ENCODE results near the gene SMIM29. TPM values are rescaled to one million over a fixed set of nuclear protein-coding genes. Genes with fewer than 3 reads are reported as not detected.
"Not testable (repeated sequence)": the region's sequence is repeated elsewhere in the genome, so short reads cannot be mapped to it uniquely, and the experiment has no call there.

The SMIM29 gene
- polyA plus RNA-seq, 4 donors: 10.8 to 17.3 (median 14.4) TPM

- not testable (repeated sequence) for DNase-seq (ENCODE audit: low read depth in 4 of 4, low spot score in 2 of 4)
Observed at GRCh38 chr6:34269658-34270341, 21.0 kb upstream of the SMIM29 start.

DNA sequence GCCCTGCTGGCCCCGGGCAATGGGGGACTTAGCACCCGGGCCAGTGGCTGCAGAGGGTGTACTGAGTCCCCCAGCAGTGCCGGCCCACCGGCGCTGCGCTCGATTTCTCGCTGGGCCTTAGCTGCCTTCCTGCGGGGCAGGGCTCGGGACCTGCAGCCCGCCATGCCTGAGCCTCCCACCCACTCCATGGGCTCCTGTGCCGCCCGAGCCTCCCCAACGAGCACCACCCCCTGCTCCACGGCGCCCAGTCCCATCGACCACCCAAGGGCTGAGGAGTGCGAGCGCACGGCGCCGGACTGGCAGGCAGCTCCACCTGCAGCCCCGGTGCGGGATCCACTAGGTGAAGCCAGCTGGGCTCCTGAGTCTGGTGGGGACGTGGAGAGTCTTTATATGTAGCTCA is 20.3 kb upstream of the SMIM29 start:
- not testable (repeated sequence) for DNase-seq (ENCODE audit: low read depth in 4 of 4, low spot score in 2 of 4)

GRCh38 chr6:34267746-34268145 is 18.9 kb upstream of the SMIM29 start:
- DNase-seq (ENCODE audit: low read depth in 4 of 4, low spot score in 2 of 4): no peak

DNA sequence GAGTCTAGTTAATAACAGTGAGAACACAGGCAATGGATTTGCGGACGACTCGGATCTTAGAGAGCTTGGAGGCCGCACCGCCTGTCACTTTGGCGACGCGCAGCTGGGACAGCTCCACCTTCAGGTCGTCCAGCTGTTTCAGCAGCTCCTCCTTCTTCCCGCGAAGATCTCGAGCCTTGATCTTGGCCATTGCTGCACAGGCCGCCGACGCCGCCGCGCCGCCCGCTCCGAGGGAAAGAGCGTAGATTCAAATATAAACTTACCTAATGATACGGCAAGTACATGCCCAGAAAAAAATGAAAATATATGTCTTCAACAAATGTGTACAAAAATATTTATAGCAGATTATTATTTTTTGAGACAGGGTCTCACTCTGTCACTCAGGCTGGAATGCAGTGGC is 14.7 kb upstream of the SMIM29 start:
- DNase-seq (ENCODE audit: low read depth in 4 of 4, low spot score in 2 of 4): not testable (repeated sequence)

- DNase-seq (ENCODE audit: low read depth in 4 of 4, low spot score in 2 of 4): no peak
Observed at GRCh38 chr6:34260576-34261267, 11.9 kb upstream of the SMIM29 start.

DNA sequence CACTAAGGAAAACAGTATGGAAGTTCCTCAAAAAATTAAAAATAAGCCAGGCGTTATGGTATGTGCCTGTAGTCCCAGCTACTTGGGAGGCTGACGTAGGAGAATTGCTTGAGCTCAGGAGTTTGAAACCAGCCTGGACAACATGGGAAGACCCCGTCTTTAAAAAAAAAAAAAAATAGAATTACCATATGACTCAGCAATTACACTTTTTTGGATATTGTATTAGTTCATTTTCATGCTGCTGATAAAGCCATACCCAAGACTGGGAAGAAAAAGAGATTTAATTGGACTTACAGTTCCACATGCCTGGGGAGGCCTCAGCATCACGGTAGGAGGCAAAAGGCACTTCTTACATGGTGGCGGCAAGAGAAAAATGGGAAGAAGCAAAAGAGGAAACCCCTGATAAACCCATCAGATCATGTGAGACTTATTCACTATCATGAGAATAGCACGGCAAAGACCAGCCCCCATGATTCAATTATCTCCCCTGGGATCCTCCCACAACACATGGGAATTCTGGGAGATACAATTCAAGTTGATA is 10.8 kb upstream of the SMIM29 start:
- DNase-seq (ENCODE audit: low read depth in 4 of 4, low spot score in 2 of 4): no peak

DNA sequence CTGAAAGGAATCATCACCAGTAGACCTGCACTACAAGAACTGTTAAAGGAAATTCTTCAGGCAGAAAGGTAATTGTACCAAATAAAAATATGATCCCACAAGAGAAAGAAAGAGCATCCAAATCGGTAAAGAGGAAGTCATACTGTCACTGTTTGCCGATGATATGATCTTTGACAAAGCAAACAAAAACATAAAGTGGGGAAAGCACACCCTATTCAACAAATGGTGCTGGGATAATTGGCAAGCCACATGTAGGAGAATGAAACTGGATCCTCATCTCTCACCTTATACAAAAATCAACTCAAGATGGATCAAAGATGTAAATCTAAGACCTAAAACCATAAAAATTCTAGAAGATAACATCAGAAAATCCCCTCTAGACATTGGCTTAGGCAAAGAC is 3.6 kb upstream of the SMIM29 start:
- not testable (repeated sequence) for DNase-seq (ENCODE audit: low read depth in 4 of 4, low spot score in 2 of 4)

GRCh38 chr6:34249469-34250261 is 859 bp upstream of the SMIM29 start:
- DNase-seq (ENCODE audit: low read depth in 4 of 4, low spot score in 2 of 4): no peak

DNA sequence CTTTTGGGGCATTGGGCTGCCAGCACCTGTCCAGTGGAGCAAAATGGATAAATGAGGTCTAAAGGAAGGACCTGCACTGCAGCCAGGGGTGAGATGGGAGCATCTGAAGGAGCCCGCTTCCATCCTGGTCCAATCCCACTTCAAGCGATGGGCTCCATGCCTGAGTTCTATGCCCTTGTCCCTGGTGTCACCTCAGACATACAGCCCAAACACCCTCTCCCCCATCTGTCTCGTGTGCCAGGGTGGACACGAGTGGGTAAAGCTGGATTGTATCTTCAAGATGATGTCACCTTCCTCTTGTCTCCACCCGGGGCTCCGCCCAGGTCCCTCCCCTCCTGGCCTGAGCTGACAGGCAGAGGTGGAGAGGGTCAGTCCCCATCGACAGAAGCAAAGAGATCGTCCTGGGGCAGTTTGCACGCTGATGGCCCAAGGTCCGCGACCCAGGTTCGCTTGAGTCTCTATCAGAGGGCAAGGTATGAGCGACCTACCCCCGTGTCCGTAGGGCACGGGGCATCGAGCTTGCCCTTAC is 544 bp downstream of the SMIM29 start:
- no peak for DNase-seq (ENCODE audit: low read depth in 4 of 4, low spot score in 2 of 4)

DNA sequence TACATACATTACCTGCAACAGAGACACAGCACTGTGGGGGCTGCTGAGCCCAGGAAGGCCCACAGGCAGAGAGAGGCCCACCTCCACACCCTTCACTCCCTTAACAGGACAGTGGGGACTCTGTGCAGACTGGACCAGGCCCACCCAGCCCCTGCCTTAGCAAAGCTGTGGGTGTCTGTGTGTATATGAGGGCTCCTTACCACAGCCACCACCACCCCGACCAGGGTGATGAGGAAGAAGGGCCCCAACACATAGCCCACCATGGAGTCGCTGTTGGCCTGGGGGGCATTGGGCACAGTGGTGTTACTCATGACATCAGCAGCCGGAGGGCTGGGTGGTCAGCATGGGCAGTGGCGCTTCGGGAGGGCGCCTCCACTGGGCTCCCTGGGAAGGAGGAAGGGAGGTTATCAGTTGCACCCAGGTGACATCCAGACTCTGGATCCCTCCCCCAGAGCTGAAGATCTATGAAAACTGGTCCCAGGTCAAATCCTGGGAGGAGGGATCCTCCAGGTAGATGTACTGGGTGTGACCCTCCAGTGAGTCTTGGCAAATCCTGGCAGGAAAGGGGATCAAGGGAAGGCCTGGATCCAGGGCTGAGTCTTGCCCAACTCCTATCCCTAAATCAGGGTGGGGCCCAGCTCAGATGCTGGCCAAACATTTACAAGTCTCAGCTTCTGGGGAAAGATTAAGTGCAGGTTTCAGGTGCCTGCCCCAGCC is 1.2 kb downstream of the SMIM29 start:
- no peak for DNase-seq (ENCODE audit: low read depth in 4 of 4, low spot score in 2 of 4)

- no peak for DNase-seq (ENCODE audit: low read depth in 4 of 4, low spot score in 2 of 4)
Observed at GRCh38 chr6:34246563-34247391, 2.0 kb downstream of the SMIM29 start.

DNA sequence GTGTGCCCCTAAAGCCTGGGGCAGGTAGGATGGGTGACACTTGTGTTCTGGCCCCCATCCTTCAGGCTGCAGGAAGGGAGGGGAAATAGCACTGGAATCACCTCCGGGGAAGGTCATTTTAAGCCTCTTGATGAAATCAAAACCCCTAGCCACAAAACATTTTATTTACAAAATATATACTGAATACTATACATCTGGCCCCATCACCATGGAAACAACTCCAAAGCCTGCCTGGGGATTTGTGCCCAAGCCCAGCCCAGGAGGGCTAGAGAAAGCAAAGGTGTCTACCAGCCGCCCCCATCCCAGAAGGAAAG is 2.6 kb downstream of the SMIM29 start:
- no peak for DNase-seq (ENCODE audit: low read depth in 4 of 4, low spot score in 2 of 4)

- DNase-seq (ENCODE audit: low read depth in 4 of 4, low spot score in 2 of 4): not testable (repeated sequence)
Observed at GRCh38 chr6:34245761-34246140, 3.1 kb downstream of the SMIM29 start.

DNA sequence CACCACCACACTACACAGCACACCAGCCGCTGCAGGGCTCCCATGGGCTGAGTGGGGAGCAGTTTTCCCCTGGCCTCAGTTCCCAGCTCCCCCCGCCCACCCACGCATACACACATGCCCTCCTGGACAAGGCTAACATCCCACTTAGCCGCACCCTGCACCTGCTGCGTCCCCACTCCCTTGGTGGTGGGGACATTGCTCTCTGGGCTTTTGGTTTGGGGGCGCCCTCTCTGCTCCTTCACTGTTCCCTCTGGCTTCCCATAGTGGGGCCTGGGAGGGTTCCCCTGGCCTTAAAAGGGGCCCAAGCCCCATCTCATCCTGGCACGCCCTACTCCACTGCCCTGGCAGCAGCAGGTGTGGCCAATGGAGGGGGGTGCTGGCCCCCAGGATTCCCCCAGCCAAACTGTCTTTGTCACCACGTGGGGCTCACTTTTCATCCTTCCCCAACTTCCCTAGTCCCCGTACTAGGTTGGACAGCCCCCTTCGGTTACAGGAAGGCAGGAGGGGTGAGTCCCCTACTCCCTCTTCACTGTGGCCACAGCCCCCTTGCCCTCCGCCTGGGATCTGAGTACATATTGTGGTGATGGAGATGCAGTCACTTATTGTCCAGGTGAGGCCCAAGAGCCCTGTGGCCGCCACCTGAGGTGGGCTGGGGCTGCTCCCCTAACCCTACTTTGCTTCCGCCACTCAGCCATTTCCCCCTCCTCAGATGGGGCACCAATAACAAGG is 3.6 kb downstream of the SMIM29 start:
- DNase-seq (ENCODE audit: low read depth in 4 of 4, low spot score in 2 of 4): not testable (repeated sequence)

DNA sequence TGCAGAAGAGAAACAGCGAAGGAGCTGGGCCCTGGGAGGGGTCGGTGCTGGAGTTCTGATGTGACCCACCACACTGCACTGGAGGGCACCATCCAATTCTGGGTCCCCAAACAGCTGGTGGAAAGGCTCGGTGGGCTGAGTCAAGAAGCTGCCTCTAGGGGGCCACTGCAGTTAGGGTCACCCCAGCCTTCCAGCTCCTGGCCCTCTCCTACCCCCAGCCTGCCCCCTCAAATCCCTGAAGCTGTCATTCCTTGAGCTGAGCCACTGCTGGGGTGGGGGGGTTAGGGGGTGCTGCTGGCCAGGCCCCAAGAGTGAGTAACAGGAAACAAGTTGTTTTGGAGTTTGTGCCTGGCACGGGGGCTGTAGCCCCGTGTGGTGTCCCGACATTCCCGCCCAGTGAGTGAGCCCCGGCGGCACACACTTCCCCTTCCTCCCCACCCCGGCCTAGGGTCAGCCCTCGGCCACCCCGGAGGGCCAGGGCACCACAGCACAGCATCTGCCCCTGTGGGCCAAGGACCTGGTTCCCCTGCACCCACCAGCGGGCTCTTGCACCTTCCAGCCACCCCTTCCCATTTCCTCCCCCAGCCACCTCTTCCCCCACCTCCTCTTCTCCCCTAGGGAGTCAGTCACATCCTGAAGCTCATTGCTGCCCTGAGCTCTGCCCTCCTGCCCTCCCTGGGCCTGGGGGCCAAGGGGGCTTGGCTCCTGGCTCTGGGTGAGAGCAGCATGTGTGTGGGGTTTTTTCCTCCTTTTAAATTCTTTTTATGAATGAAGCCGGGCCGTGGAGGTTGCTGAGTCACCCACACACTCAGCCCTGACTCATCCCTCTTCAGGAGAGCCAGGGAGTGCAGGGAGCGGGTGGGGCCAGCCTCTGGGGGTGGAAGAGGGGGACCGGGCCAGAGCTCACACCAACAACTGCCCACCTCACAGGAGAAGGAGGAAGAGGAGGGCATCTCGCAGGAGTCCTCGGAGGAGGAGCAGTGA is 4.6 kb downstream of the SMIM29 start:
- no peak for DNase-seq (ENCODE audit: low read depth in 4 of 4, low spot score in 2 of 4)

DNA sequence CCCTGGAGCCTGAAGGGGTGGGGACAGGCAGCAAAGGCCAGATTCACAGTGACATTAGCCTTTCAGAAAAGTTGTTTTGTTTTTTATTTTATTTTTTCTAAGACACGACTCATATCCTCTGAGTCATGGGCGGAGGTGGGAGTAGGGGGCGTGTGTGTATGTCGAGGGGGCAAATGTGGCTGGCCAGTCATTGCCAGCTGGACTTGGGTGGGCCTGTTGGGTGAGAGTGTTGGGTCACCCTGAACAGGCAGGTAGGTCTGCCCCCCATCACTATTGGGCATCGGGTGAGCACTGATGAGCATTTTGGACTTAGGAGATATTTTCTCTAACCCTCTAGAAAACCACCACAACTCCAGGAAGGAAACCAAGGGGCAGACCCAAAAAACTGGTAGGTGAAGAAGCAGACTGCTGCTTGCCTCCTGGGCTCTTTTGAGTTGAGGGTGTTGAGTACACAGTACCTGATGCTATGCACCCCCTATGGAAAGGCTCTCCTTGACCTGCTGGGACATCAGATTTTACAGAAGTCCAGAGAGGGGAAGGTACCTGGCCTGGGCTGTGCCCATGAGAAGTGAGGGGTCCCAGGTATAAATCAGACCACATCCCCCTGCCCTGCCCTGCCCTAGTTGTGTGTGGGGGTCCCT is 5.6 kb downstream of the SMIM29 start:
- no peak for DNase-seq (ENCODE audit: low read depth in 4 of 4, low spot score in 2 of 4)

Data from left renal cortex interstitium (tissue), 4 donors.